ENCODE results near the gene IRS2. TPM values are rescaled to one million over a fixed set of nuclear protein-coding genes. Genes with fewer than 3 reads are reported as not detected.

Gene IRS2
- polyA plus RNA-seq, 1 donor (not counting 4 experiments of a cell fraction or from before 2014, with no cell fraction given), result 2.3 TPM

GRCh38 chr13:109748677-109749076 lies 37.7 kb downstream of the IRS2 start:
- Histone ChIP-seq H3K4me3 (ENCODE audit: control insufficient read depth in 2 of 3, extremely low read depth in 1 of 3, insufficient read depth in 2 of 3, low read depth in 1 of 3, low read length in 3 of 3) (no peak overlapping the region), H3K4me2 (ENCODE audit: control insufficient read depth, extremely low read depth, insufficient read depth, low read depth, low read length) (no peak overlapping the region), H3K36me3 (ENCODE audit: control insufficient read depth in 2 of 2, extremely low read depth in 1 of 2, insufficient read depth in 2 of 2, low read length in 2 of 2) (no peaks in the 10 kb centered on the region), H3K9me1 (ENCODE audit: control insufficient read depth, extremely low read depth, insufficient read depth, low read length) (no peaks in the 10 kb centered on the region), H3K4me1 (ENCODE audit: control insufficient read depth, extremely low read depth, insufficient read depth, low read length) (peaks cover 10% of the 10 kb centered on the region), H3K9ac (ENCODE audit: control insufficient read depth, extremely low read depth, insufficient read depth, low read length) (no peak overlapping the region), H2AFZ (ENCODE audit: control insufficient read depth, low read length) (no peak overlapping the region), H4K20me1 (ENCODE audit: control insufficient read depth, extremely low read depth, insufficient read depth, low read length) (no peaks in the 10 kb centered on the region), H3K27me3 (ENCODE audit: control insufficient read depth, extremely low read depth, insufficient read depth, low read length) (no peaks in the 10 kb centered on the region), H3K27ac (ENCODE audit: control insufficient read depth, insufficient read depth, low read length) (no peak overlapping the region), H3K79me2 (ENCODE audit: control insufficient read depth, insufficient read depth, low read length) (no peaks in the 10 kb centered on the region), H3K9me3 (ENCODE audit: control insufficient read depth, low read depth, low read length) (peaks cover 6% of the 10 kb centered on the region)
- TF ChIP-seq EZH2 (IDR thresholded peaks at IDR 0.05; ENCODE audit: low read length), result no peak
- TF ChIP-seq, protein P1, sequence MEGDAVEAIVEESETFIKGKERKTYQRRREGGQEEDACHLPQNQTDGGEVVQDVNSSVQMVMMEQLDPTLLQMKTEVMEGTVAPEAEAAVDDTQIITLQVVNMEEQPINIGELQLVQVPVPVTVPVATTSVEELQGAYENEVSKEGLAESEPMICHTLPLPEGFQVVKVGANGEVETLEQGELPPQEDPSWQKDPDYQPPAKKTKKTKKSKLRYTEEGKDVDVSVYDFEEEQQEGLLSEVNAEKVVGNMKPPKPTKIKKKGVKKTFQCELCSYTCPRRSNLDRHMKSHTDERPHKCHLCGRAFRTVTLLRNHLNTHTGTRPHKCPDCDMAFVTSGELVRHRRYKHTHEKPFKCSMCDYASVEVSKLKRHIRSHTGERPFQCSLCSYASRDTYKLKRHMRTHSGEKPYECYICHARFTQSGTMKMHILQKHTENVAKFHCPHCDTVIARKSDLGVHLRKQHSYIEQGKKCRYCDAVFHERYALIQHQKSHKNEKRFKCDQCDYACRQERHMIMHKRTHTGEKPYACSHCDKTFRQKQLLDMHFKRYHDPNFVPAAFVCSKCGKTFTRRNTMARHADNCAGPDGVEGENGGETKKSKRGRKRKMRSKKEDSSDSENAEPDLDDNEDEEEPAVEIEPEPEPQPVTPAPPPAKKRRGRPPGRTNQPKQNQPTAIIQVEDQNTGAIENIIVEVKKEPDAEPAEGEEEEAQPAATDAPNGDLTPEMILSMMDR (optimal IDR thresholded peaks at IDR 0.05 in 1 of 3, IDR thresholded peaks at IDR 0.05 in 1 of 3, conservative IDR thresholded peaks at IDR 0.05 in 1 of 3; ENCODE audit: extremely low read depth in 1 of 3, insufficient read depth in 2 of 3, low read length in 3 of 3), result no peak
- no peak for FAIRE-seq
- dilution Hi-C loops (cut with MboI; ENCODE audit: extremely low pct_ligation_motif_present, low sequenced_read_pairs), result no loop called here
- no peak for DNase-seq (ENCODE audit: low read depth, low spot score)

DNA sequence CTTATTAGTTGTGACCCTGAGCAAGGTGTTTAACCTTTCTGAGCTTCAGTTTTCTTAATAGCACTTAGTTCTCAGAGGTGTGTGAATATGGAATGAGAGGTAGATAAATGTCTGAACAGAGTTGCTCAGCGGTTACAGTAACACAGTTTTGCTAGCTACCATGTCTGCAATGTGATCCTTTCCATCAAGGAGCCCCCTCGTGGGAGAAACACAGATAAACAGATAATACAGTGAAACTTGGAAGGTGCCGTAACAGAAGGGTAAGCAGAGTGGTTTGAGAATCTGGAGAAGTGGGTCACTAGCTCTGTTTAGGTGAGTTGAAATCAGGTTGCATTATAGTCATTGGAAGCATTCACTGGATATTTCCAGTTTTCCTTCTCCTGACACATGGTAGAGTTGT lies 38.9 kb downstream of the IRS2 start:
- Histone ChIP-seq H3K4me2 (ENCODE audit: control insufficient read depth, extremely low read depth, insufficient read depth, low read depth, low read length) (no peak overlapping the region), H3K4me3 (ENCODE audit: control insufficient read depth in 2 of 3, extremely low read depth in 1 of 3, insufficient read depth in 2 of 3, low read depth in 1 of 3, low read length in 3 of 3) (no peak overlapping the region), H3K9ac (ENCODE audit: control insufficient read depth, extremely low read depth, insufficient read depth, low read length) (no peak overlapping the region), H3K4me1 (ENCODE audit: control insufficient read depth, extremely low read depth, insufficient read depth, low read length) (peaks cover 18% of the 10 kb centered on the region), H3K79me2 (ENCODE audit: control insufficient read depth, insufficient read depth, low read length) (no peaks in the 10 kb centered on the region), H2AFZ (ENCODE audit: control insufficient read depth, low read length) (no peak overlapping the region), H3K9me3 (ENCODE audit: control insufficient read depth, low read depth, low read length) (peaks cover 6% of the 10 kb centered on the region), H3K27me3 (ENCODE audit: control insufficient read depth, extremely low read depth, insufficient read depth, low read length) (no peaks in the 10 kb centered on the region), H4K20me1 (ENCODE audit: control insufficient read depth, extremely low read depth, insufficient read depth, low read length) (no peaks in the 10 kb centered on the region), H3K9me1 (ENCODE audit: control insufficient read depth, extremely low read depth, insufficient read depth, low read length) (no peaks in the 10 kb centered on the region), H3K27ac (ENCODE audit: control insufficient read depth, insufficient read depth, low read length) (no peak overlapping the region), H3K36me3 (ENCODE audit: control insufficient read depth in 2 of 2, extremely low read depth in 1 of 2, insufficient read depth in 2 of 2, low read length in 2 of 2) (no peaks in the 10 kb centered on the region)
- DNase-seq (ENCODE audit: low read depth, low spot score), result no peak
- peak; percentile 61 for FAIRE-seq
- dilution Hi-C loops (cut with MboI; ENCODE audit: extremely low pct_ligation_motif_present, low sequenced_read_pairs), result no loop called here
- TF ChIP-seq, protein P1 (optimal IDR thresholded peaks at IDR 0.05 in 1 of 3, IDR thresholded peaks at IDR 0.05 in 1 of 3, conservative IDR thresholded peaks at IDR 0.05 in 1 of 3; ENCODE audit: extremely low read depth in 1 of 3, insufficient read depth in 2 of 3, low read length in 3 of 3), result no peak
- TF ChIP-seq EZH2 (IDR thresholded peaks at IDR 0.05; ENCODE audit: low read length), result no peak
